HepG2 (cell line): Measurements from ENCODE around the gene HOXC11. TPM values are rescaled to one million over a fixed set of nuclear protein-coding genes. Genes with fewer than 3 reads are reported as not detected.

Experiments used
- ATAC-seq: fragments of 200-7000 bp; cut with Tn5 transposase; 3 replicates; pipeline ENCODE4 v1.9.1; 2020; ENCODE audit warnings: mild to moderate bottlenecking, moderate library complexity
- BruUV-seq: library from RNA; stranded (reverse); fragments of 400-500 nt; replicated peaks from 2 replicates; lab custom pipeline; 2021; lab: Mats Ljungman, UMichigan
- CTCF ChIA-PET: fragments of 300-600 bp; formaldehyde crosslinking; extraction: SDS; loops from one replicate; lab custom pipeline; 2021; ENCODE audit warnings: low total read pairs, inconsistent platforms, low intra/inter-chr PET ratio; lab: Yijun Ruan, JAX
- POLR2A ChIA-PET: fragments of 350-600 bp; sonication (Branson Sonifier 250); formaldehyde crosslinking; loops from one replicate; lab custom pipeline; 2020; ENCODE audit warnings: antibody characterized with exemption, inconsistent platforms; lab: Yijun Ruan, JAX
- DNase-seq: peaks from one replicate; pipeline ENCODE4 v3.0.0-alpha.2; 2015; ENCODE audit warnings: low spot score
- FAIRE-seq: peaks from 3 replicates; lab custom pipeline; 2011; peaks lifted over from hg19 to GRCh38; lab: Jason Lieb, UNC
- H2AFZ ChIP-seq: one replicate; pipeline ENCODE4 v1.6.1; 2011; ENCODE audit warnings: low read length, inconsistent platforms
- H3K27ac ChIP-seq: fragments of 300-600 bp; 3 replicates; pipeline ENCODE4 v1.8.0; 2011; ENCODE audit warnings: mixed run types, mild to moderate bottlenecking, mixed read lengths, low read length, inconsistent platforms; ENCODE audit not compliant: insufficient read depth; ENCODE audit errors: extremely low read length
- H3K27me3 ChIP-seq, 2 experiments: fragments of 200-600 bp in 1 of 2; 2 replicates in 1 of 2; 3 replicates in 1 of 2; pipeline versions ENCODE4 v1.6.0 to v1.8.0; 2011; ENCODE audit warnings: low read length in 2 of 2, mild to moderate bottlenecking in 2 of 2, moderate library complexity in 2 of 2, inconsistent platforms in 1 of 2; ENCODE audit not compliant: insufficient read depth in 2 of 2, control insufficient read depth in 1 of 2
- H3K36me3 ChIP-seq, 2 experiments: fragments of 200-600 bp in 1 of 2; replicated peaks in 1 of 2; 2 replicates in 1 of 2; 3 replicates in 1 of 2; pipeline versions ENCODE4 v1.5.1 to v1.8.0; 2011; ENCODE audit warnings: low read length in 2 of 2, inconsistent platforms in 1 of 2; ENCODE audit not compliant: insufficient read depth in 2 of 2, control insufficient read depth in 1 of 2
- H3K4me1 ChIP-seq: 2 replicates; pipeline ENCODE4 v1.5.1; 2012; ENCODE audit warnings: low read length, inconsistent platforms; ENCODE audit not compliant: insufficient read depth
- H3K4me2 ChIP-seq: 2 replicates; pipeline ENCODE4 v1.6.0; 2011; ENCODE audit warnings: low read depth, low read length, inconsistent platforms
- H3K4me3 ChIP-seq, 3 experiments: fragments of 200-600 bp in 1 of 3; sonication (generic), shearing (Covaris generic) in 1 of 3; replicated peaks in 1 of 3; 2 replicates each; pipeline ENCODE4 v1.5.1; 2011 to 2016; ENCODE audit warnings: low read length in 3 of 3, inconsistent platforms in 2 of 3, low read depth in 2 of 3, mild to moderate bottlenecking in 2 of 3, control low read depth in 1 of 3, mixed read lengths in 1 of 3; ENCODE audit not compliant: insufficient read depth in 1 of 3
- H3K79me2 ChIP-seq: one replicate; pipeline ENCODE4 v1.6.1; 2011; ENCODE audit warnings: low read length, inconsistent platforms; ENCODE audit not compliant: insufficient read depth
- H3K9ac ChIP-seq: 2 replicates; pipeline ENCODE4 v1.6.0; 2011; ENCODE audit warnings: mild to moderate bottlenecking, low read depth, low read length, inconsistent platforms; ENCODE audit not compliant: insufficient read depth
- H3K9me3 ChIP-seq: 2 replicates; pipeline ENCODE4 v1.5.1; 2012; ENCODE audit warnings: mild to moderate bottlenecking, low read length
- H4K20me1 ChIP-seq: 2 replicates; pipeline ENCODE4 v1.6.0; 2011; ENCODE audit warnings: inconsistent platforms, mild to moderate bottlenecking, low read length, moderate library complexity; ENCODE audit not compliant: insufficient read depth
- ATF5 ChIP-seq: sonication (generic); formaldehyde crosslinking; IDR thresholded peaks from 2 replicates; pipeline ENCODE4 v1.4.0; 2020; ENCODE audit warnings: mild to moderate bottlenecking, low read depth, missing genetic modification reagents
- BCLAF1 ChIP-seq: fragments of 450-650 bp; IDR thresholded peaks from 2 replicates; pipeline ENCODE4 v1.6.1; 2017; ENCODE audit warnings: mild to moderate bottlenecking
- CBFB ChIP-seq: sonication (generic); formaldehyde crosslinking; IDR thresholded peaks from 2 replicates; pipeline ENCODE4 v1.4.0; 2020; ENCODE audit warnings: missing genetic modification reagents
- ELF3 ChIP-seq: IDR thresholded peaks from 2 replicates; pipeline ENCODE4 v1.6.1; 2016; ENCODE audit warnings: missing genetic modification reagents, missing compliant biosample characterization
- HNF4A ChIP-seq: sonication (generic); formaldehyde crosslinking; IDR thresholded peaks from 2 replicates; pipeline ENCODE4 v1.4.0; 2020; ENCODE audit warnings: missing genetic modification reagents
- HOXD1 ChIP-seq: sonication (generic); formaldehyde crosslinking; IDR thresholded peaks from 2 replicates; pipeline ENCODE4 v1.5.0; 2020; ENCODE audit warnings: missing genetic modification reagents
- MTERF4 ChIP-seq: sonication (generic); formaldehyde crosslinking; IDR thresholded peaks from 2 replicates; pipeline ENCODE4 v1.8.0; 2023; ENCODE audit warnings: mild to moderate bottlenecking, missing genetic modification reagents
- NFKB2 ChIP-seq: sonication (generic); formaldehyde crosslinking; IDR thresholded peaks from 2 replicates; pipeline ENCODE4 v1.4.0; 2020; ENCODE audit warnings: missing genetic modification reagents, borderline replicate concordance
- PLSCR1 ChIP-seq: sonication (generic); formaldehyde crosslinking; IDR thresholded peaks from 2 replicates; pipeline ENCODE4 v1.5.0; 2020; ENCODE audit warnings: missing genetic modification reagents, mild to moderate bottlenecking, borderline replicate concordance
- RELA ChIP-seq: sonication (generic); formaldehyde crosslinking; IDR thresholded peaks from 2 replicates; pipeline ENCODE4 v1.4.0; 2020; ENCODE audit warnings: missing genetic modification reagents
- SRY ChIP-seq: sonication (generic); formaldehyde crosslinking; IDR thresholded peaks from 2 replicates; pipeline ENCODE4 v1.8.0; 2022; ENCODE audit warnings: mild to moderate bottlenecking, missing genetic modification reagents
- TP53 ChIP-seq: sonication (generic); formaldehyde crosslinking; conservative IDR thresholded peaks from 2 replicates; pipeline ENCODE4 v1.4.0; 2020; ENCODE audit warnings: missing genetic modification reagents
- ZNF12 ChIP-seq: sonication (generic); formaldehyde crosslinking; IDR thresholded peaks from 2 replicates; pipeline ENCODE4 v1.5.0; 2020; ENCODE audit warnings: missing genetic modification reagents
- ZNF251 ChIP-seq: sonication (generic); formaldehyde crosslinking; IDR thresholded peaks from 2 replicates; pipeline ENCODE4 v1.9.0; 2021; ENCODE audit warnings: mild to moderate bottlenecking, missing genetic modification reagents
- ZNF292 ChIP-seq: sonication (generic); formaldehyde crosslinking; IDR thresholded peaks from 2 replicates; pipeline ENCODE4 v1.8.1; 2022; ENCODE audit warnings: mild to moderate bottlenecking, low read depth, missing genetic modification reagents, borderline replicate concordance
- ZNF577 ChIP-seq: sonication (generic); formaldehyde crosslinking; IDR thresholded peaks from 2 replicates; pipeline ENCODE4 v1.4.0; 2020; ENCODE audit warnings: mild to moderate bottlenecking, low read depth, missing genetic modification reagents, borderline replicate concordance
- ZNF777 ChIP-seq: sonication (generic); formaldehyde crosslinking; IDR thresholded peaks from 2 replicates; pipeline ENCODE4 v1.4.0; 2020; ENCODE audit warnings: missing genetic modification reagents
- ZNF850 ChIP-seq: sonication (generic); formaldehyde crosslinking; conservative IDR thresholded peaks from 2 replicates; pipeline ENCODE4 v1.9.0; 2021; ENCODE audit warnings: mild to moderate bottlenecking, missing genetic modification reagents
- whole genome bisulfite sequencing: methylation state at CpG from one replicate; pipeline ENCODE4 v1.1.6; 2017; ENCODE audit warnings: low lambda C conversion rate; 5-methylcytosine and 5-hydroxymethylcytosine counted together
- in situ Hi-C: cut with HindIII; loops from 2 replicates; pipeline ENCODE4 v1.10.0; 2017; ENCODE audit warnings: low pct_unique_long_range_greater_than_20kb; ENCODE audit not compliant: extremely low pct_ligation_motif_present
- intact Hi-C: fragments of 100-400 bp; cut with micrococcal nuclease; formaldehyde crosslinking; loops from one replicate; pipeline ENCODE4 v1.10.0; 2022; ENCODE audit not compliant: unreplicated experiment
- polyA plus RNA-seq, 8 experiments: library from polyadenylated mRNA; depleted of rRNA in 3 of 8; stranded (reverse) in 7 of 8; unstranded in 1 of 8; fragments of >200 nt; fragmentation: Illumina TruSeq in 4 of 8; extraction: Trizol in 4 of 8; gene quantifications; 2 replicates each; pipeline versions ENCODE4 v1.2.1 to v1.2.3, GENCODE V29; 2011 to 2016; ENCODE audit warnings: low read depth in 4 of 8, missing spikeins in 1 of 8, mixed read lengths in 1 of 8; ENCODE audit not compliant: insufficient read depth in 1 of 8
- total RNA-seq, 5 experiments: library from RNA; depleted of rRNA; stranded (reverse); fragments of >200 nt; fragmentation: Illumina TruSeq; extraction: Trizol; gene quantifications; 2 replicates each; pipeline ENCODE4 v1.2.3, GENCODE V29; 2016; ENCODE audit warnings: low read depth in 1 of 5

The HOXC11 gene
- total and polyA plus RNA-seq, 2 of the 13 experiments (the other 11 are each of a cell fraction or from before 2014, with no cell fraction given): not detected

GRCh38 chr12:53965281-53966084, 7.4 kb upstream of the HOXC11 start:
- Histone ChIP-seq H3K36me3 (no peaks in the 10 kb centered on the region), H3K4me1 (no peaks in the 10 kb centered on the region), H3K4me3 (no peak overlapping the region), H4K20me1 (0 out of 2 replicates have a peak, but pooled peaks cover 2% of the 10 kb centered on the region), H3K27ac (no peak overlapping the region), H2AFZ (no peak overlapping the region), H3K79me2 (no peaks in the 10 kb centered on the region), H3K9ac (no peak overlapping the region), H3K27me3 (peaks cover 24 to 99% of the 10 kb centered on the region in 2 experiments), H3K9me3 (no peaks in the 10 kb centered on the region), H3K4me2 (no peak overlapping the region)
- BruUV-seq: no TSS peak
- 31% methylated on average over 15 of the region's 18 CpGs for WGBS
- FAIRE-seq: no peak
- ATAC-seq: no peak
- ChIA-PET CTCF (no interaction called here), POLR2A (no interaction called here)
- intact Hi-C loops (no loop called here), in situ Hi-C loops (no loop called here)
- TF ChIP-seq BCLAF1: no peak
- no peak for TF ChIP-seq ZNF850 (CRISPR knock-in tag)
- no peak for TF ChIP-seq ZNF251 (CRISPR knock-in tag)
- TF ChIP-seq ELF3 (CRISPR knock-in tag): no peak
- TF ChIP-seq MTERF4 (CRISPR knock-in tag): no peak
- no peak for TF ChIP-seq ZNF292
- TF ChIP-seq RELA (CRISPR knock-in tag): no peak
- no peak for TF ChIP-seq HNF4A
- no peak for TF ChIP-seq HOXD1 (CRISPR knock-in tag)
- TF ChIP-seq NFKB2 (CRISPR knock-in tag): no peak
- TF ChIP-seq ZNF777 (CRISPR knock-in tag): no peak
- no peak for TF ChIP-seq SRY (CRISPR knock-in tag)
- TF ChIP-seq TP53 (CRISPR knock-in tag): no peak
- no peak for TF ChIP-seq ATF5
- TF ChIP-seq PLSCR1: no peak
- TF ChIP-seq CBFB (CRISPR knock-in tag): no peak
- TF ChIP-seq ZNF12: no peak
- TF ChIP-seq ZNF577 (CRISPR knock-in tag): no peak
- no peak for DNase-seq
